Activated CD8-positive, alpha-beta T cell treated with anti-CD3 and anti-CD28 coated beads for 36 hours (primary cell): ENCODE results near the gene SLC25A29. TPM values are rescaled to one million over a fixed set of nuclear protein-coding genes. Genes with fewer than 3 reads are reported as not detected.
A peak's percentile ranks its signal among the peaks of the same experiment; 100 is the strongest.
"Not testable (repeated sequence)": the region's sequence is repeated elsewhere in the genome, so short reads cannot be mapped to it uniquely, and the experiment has no call there.

Experiments used
- ATAC-seq: fragments of 200-7000 bp; cut with Tn5 transposase; one replicate; pipeline ENCODE4 v1.10.0; 2021; ENCODE audit warnings: mild to moderate bottlenecking, moderate library complexity
- CTCF ChIA-PET: fragments of 350-600 bp; sonication (Branson Sonifier 250); formaldehyde crosslinking; loops from one replicate; lab custom pipeline; 2021; ENCODE audit warnings: antibody characterized with exemption; lab: Charles Lee
- POLR2A ChIA-PET: fragments of 350-600 bp; sonication (Branson Sonifier 250); formaldehyde crosslinking; loops from one replicate; lab custom pipeline; 2021; ENCODE audit warnings: antibody characterized with exemption; lab: Charles Lee
- DNase-seq: peaks from one replicate; pipeline ENCODE4 v3.0.0-alpha.2; 2020
- H3K27ac Mint-ChIP-seq: one replicate; pipeline ENCODE4 v1.8.0; 2021; ENCODE audit warnings: mild to moderate bottlenecking, mixed read lengths
- H3K27me3 Mint-ChIP-seq: one replicate; pipeline ENCODE4 v1.8.0; 2021; ENCODE audit warnings: mixed read lengths
- H3K36me3 Mint-ChIP-seq: one replicate; pipeline ENCODE4 v1.8.0; 2021; ENCODE audit warnings: low read depth, mixed read lengths
- H3K4me1 Mint-ChIP-seq: one replicate; pipeline ENCODE4 v1.8.0; 2021; ENCODE audit warnings: low read depth, mixed read lengths
- H3K4me3 Mint-ChIP-seq: one replicate; pipeline ENCODE4 v1.8.0; 2021; ENCODE audit warnings: mild to moderate bottlenecking, moderate library complexity, mixed read lengths
- H3K9me3 Mint-ChIP-seq: one replicate; pipeline ENCODE4 v1.8.0; 2021; ENCODE audit warnings: mixed read lengths
- CTCF ChIP-seq: fragments of 200-600 bp; IDR thresholded peaks from one replicate; pipeline ENCODE4 v1.8.0; 2022; ENCODE audit warnings: antibody characterized with exemption, mild to moderate bottlenecking
- intact Hi-C: fragments of 100-400 bp; cut with micrococcal nuclease; formaldehyde crosslinking; loops from one replicate; pipeline ENCODE4 v1.10.0; 2022
- total RNA-seq, 2 experiments: library from RNA; stranded (reverse); gene quantifications; one replicate each; pipeline ENCODE4 v1.2.3, GENCODE V29; 2021

The SLC25A29 gene
- total RNA-seq, 2 experiments from 2014 or later = 23.6 to 24.7 TPM

DNA sequence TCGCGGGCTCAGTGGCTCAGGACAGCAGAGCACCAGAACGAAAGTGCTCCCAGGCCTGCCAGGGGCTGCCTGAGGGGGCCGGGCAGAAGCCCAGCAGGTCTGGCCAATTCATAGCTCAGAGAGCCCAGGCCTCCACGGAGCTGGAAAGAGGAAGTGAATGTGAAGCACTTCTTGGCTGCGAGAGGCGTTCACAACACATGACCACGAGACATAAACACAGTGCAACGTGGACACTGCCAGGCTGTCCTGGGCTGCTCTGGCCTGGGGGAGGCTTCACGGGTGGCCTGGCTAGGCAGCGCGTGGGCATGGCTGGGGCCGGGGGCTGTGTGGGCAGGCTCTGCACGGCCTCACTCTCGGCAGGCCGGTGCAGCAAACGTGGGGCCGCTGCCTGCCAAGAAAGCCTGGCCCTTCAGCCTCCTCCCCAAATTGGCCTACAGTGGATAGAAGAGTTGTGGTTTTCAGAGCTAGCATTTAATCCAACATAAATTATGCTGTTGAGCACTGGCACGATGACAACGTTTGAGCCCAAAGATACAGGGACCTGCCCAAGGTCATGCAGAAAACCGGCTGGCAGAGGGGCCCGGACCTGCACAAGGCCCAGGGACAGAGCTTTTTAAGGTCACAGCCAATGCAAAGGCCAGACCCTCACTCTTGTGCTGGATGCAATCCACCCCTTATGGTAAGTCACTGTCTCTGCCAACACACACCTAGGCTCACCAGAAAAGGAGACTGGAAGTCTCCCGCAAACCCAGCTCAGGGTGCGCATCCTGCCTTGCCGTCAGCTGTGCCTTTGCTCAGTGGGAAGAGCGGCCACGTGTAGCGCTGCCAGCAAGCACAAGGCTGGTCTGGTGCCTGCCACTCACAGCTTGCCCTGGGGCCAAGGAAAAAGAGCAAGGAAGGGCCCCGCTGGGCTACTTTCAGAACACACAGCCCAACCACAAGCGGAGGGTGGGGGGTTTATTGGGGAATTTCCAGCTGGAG lies 8.6 kb downstream of the SLC25A29 start:
- Mint-ChIP-seq H3K27ac (peak overlapping the region; percentile 25), H3K27me3 (no peaks in the 10 kb centered on the region), H3K36me3 (no peaks in the 10 kb centered on the region), H3K4me3 (no peak overlapping the region), H3K9me3 (no peaks in the 10 kb centered on the region), H3K4me1 (peaks cover 7% of the 10 kb centered on the region)
- intact Hi-C loops = no loop called here
- TF ChIP-seq CTCF = no peak
- ChIA-PET CTCF (interaction anchor here (1.7 kb wide), 2 partner anchors 10 to 12 kb away, joined by 5 to 7 read pairs; no protein-coding TSS in a partner anchor), POLR2A (interaction anchor here (1.0 to 1.2 kb wide), 2 partner anchors 36 to 72 kb away, joined by 3 read pairs; no protein-coding TSS in a partner anchor)
- DNase-seq = no peak
- no peak for ATAC-seq

- H3K27ac Mint-ChIP-seq = not testable (repeated sequence)
Observed at GRCh38 chr14:100296729-100297128, 9.5 kb downstream of the SLC25A29 start.

GRCh38 chr14:100296106-100296651 lies 10.1 kb downstream of the SLC25A29 start:
- H3K9me3 Mint-ChIP-seq = no peaks in the 10 kb centered on the region
- H3K27me3 Mint-ChIP-seq = no peaks in the 10 kb centered on the region
- intact Hi-C loops = no loop called here
- no peak overlapping the region for H3K4me3 Mint-ChIP-seq
- CTCF ChIA-PET = interaction anchor here (0.6 to 1.7 kb wide), 3 partner anchors 8 to 82 kb away, joined by 3 to 5 read pairs (median 3); no protein-coding TSS in a partner anchor
- no peak for TF ChIP-seq CTCF
- POLR2A ChIA-PET = interaction anchor here (1.0 to 1.7 kb wide), 2 partner anchors 12 to 35 kb away, joined by 3 to 5 read pairs; no protein-coding TSS in a partner anchor
- H3K36me3 Mint-ChIP-seq = no peaks in the 10 kb centered on the region
- H3K27ac Mint-ChIP-seq = no peak overlapping the region
- DNase-seq (no peak), ATAC-seq (no peak)
- H3K4me1 Mint-ChIP-seq = peaks cover 7% of the 10 kb centered on the region

More at GRCh38 chr14:100296729-100297128, 9.5 kb downstream of the SLC25A29 start:
- H3K4me3 Mint-ChIP-seq, H3K27me3 Mint-ChIP-seq, H3K9me3 Mint-ChIP-seq, H3K4me1 Mint-ChIP-seq, ATAC-seq, DNase-seq, intact Hi-C loops, H3K36me3 Mint-ChIP-seq: not testable (repeated sequence)
- CTCF ChIA-PET = interaction anchor here (0.6 to 1.7 kb wide), 4 partner anchors 9 to 81 kb away, joined by 3 to 7 read pairs (median 4); no protein-coding TSS in a partner anchor
- POLR2A ChIA-PET = interaction anchor here (1.0 kb wide), 1 partner anchor 36 kb away, joined by 3 read pairs; no protein-coding TSS in a partner anchor

DNA sequence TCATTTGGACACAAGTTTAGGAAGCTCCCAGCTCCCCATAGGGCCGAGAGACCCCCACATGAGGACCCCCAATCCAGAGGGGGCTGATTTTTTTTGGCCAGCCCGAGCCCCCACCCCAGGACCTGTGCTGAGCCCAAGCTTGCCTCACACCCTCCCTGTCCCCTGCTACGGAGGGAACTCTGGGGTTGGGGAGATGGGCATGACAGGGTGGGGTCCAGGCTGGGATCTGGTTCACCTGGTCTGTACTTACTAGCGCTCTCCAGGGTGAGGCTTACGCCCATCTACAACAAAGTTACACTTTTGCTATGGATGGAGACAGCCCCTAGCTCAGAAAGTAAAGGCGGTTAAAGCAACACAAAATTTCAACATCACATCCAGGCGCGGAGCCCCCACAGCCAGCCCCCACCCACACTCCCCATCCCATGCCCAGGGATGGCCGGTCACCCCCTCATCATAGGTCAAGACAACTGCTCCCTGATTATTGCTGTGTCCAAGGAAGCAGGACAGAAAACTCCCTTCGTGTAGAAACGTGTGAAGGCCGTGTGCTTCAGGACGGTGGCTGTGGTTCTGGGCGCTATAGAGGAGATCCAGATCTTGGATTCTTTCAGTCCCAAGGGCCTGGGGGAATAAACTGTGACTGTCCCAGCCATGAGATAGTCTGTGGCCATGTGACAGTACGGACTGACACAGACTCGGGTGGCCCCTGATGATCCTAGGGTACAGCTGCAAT lies 10.7 kb downstream of the SLC25A29 start:
- Mint-ChIP-seq H3K27me3 (no peaks in the 10 kb centered on the region), H3K27ac (no peak overlapping the region), H3K36me3 (no peaks in the 10 kb centered on the region), H3K9me3 (no peaks in the 10 kb centered on the region), H3K4me3 (no peak overlapping the region), H3K4me1 (peaks cover 7% of the 10 kb centered on the region)
- TF ChIP-seq CTCF = no peak
- intact Hi-C loops = no loop called here
- ChIA-PET CTCF (interaction anchor here (0.7 to 2.2 kb wide), 4 partner anchors 9 to 89 kb away, joined by 3 to 13 read pairs (median 4); no protein-coding TSS in a partner anchor), POLR2A (interaction anchor here (0.5 to 1.7 kb wide), 4 partner anchors 11 to 49 kb away, joined by 3 to 5 read pairs (median 3); no protein-coding TSS in a partner anchor)
- no peak for DNase-seq
- no peak for ATAC-seq

GRCh38 chr14:100294963-100295330 lies 11.3 kb downstream of the SLC25A29 start:
- Mint-ChIP-seq H3K27me3 (no peaks in the 10 kb centered on the region), H3K4me3 (no peak overlapping the region), H3K9me3 (no peaks in the 10 kb centered on the region), H3K4me1 (peaks cover 7% of the 10 kb centered on the region), H3K36me3 (no peaks in the 10 kb centered on the region), H3K27ac (no peak overlapping the region)
- DNase-seq = no peak
- intact Hi-C loops = no loop called here
- CTCF ChIA-PET = interaction anchor here (0.7 to 2.2 kb wide), 4 partner anchors 9 to 89 kb away, joined by 3 to 13 read pairs (median 4); no protein-coding TSS in a partner anchor
- ATAC-seq = no peak
- POLR2A ChIA-PET = interaction anchor here (0.5 to 1.7 kb wide), 4 partner anchors 10 to 48 kb away, joined by 3 to 5 read pairs (median 3); no protein-coding TSS in a partner anchor
- no peak for TF ChIP-seq CTCF
